Measurements from ENCODE around the gene TRIM42. TPM values are rescaled to one million over a fixed set of nuclear protein-coding genes. Genes with fewer than 3 reads are reported as not detected.

Gene TRIM42
- not detected in 2 replicates for polyA plus RNA-seq

DNA sequence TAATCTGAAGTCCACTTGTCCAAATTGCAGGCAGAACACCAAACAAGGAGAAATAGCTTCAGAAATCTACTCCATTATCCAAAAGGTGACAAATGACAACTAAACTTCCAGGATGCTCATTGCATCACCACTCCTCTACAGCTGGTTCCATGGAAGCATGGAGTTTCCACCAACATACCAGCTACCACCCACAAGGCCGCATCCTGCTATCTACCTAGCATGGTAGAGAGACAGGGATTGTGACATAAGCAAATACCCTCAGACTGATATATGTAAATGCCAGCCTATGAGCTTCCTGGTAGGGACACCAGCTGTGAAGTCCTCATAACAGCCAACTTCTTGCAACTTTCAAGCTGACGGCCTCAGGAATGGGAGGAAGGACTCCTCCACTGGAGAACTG lies at the start of gene TRIM42:
TSS of gene TRIM42 (plus strand) at position 301 of the 400 bp plus-strand sequence. CDS start 166 bp downstream, outside the sequence.

Data from Purkinje cell (primary cell).